HFF-Myc (cell line): ENCODE data around the gene GK.
"Not testable (repeated sequence)": the region's sequence is repeated elsewhere in the genome, so short reads cannot be mapped to it uniquely, and the experiment has no call there.

Experiments used
- DNase-seq: peaks from one replicate; pipeline ENCODE4 v3.0.0-alpha.2; 2011; ENCODE audit warnings: low read depth; ENCODE audit errors: extremely low read depth
- H3K4me3 ChIP-seq: replicated peaks from 2 replicates; pipeline ENCODE4 v1.5.1; 2011; ENCODE audit warnings: low read depth, mild to moderate bottlenecking, control low read depth, low read length
- CTCF ChIP-seq: IDR thresholded peaks from 2 replicates; pipeline ENCODE4 v1.5.1; 2012; ENCODE audit warnings: mild to moderate bottlenecking, low read depth, low read length, control low read depth; ENCODE audit errors: missing control alignments

GK gene

GRCh38 chrX:30635630-30636029 lies 17.6 kb upstream of the GK start:
- no peak for DNase-seq
- TF ChIP-seq CTCF, result no peak
- H3K4me3 ChIP-seq, result no peak overlapping the region

DNA sequence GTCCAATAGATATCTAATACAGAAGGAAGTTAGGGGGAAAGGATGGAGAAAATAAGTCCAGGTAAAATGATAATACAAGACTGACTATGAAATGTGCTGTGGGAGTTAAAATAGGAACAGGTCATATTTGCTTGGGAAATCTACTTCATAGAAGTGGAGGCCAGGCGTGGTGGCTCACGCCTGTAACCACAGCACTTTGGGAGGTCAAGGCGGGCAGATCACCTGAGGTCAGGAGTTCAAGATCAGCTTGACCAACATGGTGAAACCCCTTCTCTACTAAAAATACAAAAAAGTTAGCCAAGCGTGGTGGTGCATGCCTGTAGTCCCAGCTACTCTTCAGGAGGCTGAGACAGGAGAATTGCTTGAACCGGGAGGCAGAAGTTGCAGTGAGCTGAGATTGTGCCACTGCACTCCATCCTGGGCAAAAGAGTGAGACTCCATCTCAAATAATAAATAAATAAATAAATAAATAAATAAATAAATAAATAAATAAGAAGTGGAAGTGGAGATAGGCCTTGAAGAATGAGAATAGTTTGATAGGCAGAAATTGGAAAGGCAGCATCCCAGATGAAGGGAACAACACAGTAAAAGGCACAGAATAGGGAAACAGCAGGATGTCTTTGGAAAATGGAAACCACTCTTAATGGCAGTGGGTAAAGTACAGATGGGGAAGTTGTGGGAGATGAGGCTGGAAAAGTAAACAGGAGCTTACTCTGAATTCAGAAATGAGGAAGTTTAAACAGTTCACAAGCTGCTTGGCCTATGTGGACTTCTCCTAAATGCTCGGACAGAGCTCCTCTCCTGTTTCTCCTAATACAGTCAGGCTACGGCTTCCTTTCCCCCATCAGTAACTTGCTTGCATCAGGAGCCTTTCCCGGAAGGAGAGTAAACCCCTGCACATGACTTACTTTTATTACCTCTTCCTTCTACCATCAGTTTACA lies 15.1 kb upstream of the GK start:
- TF ChIP-seq CTCF, result no peak
- H3K4me3 ChIP-seq, result no peak overlapping the region
- no peak for DNase-seq

GRCh38 chrX:30639702-30640101 lies 13.5 kb upstream of the GK start:
- DNase-seq, H3K4me3 ChIP-seq: not testable (repeated sequence)

DNA sequence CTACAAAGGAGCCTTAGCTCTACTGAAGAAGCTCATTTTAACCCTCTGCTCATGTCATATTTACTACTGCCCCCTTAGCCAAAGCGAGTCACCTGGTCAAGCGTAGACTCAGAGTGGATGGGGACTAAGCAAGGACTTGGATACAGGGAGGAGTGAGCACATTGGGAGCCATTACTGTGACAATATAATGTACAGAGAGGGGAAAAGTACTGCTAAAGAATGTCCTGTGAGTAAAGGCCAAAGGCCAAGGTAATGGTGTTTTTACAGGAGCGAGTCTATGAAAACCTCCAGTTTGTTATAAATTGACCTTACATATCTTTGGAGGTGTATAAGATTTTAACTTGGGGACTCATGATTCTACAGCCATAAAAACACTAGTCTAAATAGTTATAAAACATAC lies 10.6 kb upstream of the GK start:
- H3K4me3 ChIP-seq, result no peak overlapping the region
- DNase-seq, result no peak
- no peak for TF ChIP-seq CTCF

- TF ChIP-seq CTCF, result no peak
- H3K4me3 ChIP-seq, result no peak overlapping the region
- no peak for DNase-seq
These were observed 9.9 kb upstream of the GK start for GRCh38 chrX:30643313-30643821.

DNA sequence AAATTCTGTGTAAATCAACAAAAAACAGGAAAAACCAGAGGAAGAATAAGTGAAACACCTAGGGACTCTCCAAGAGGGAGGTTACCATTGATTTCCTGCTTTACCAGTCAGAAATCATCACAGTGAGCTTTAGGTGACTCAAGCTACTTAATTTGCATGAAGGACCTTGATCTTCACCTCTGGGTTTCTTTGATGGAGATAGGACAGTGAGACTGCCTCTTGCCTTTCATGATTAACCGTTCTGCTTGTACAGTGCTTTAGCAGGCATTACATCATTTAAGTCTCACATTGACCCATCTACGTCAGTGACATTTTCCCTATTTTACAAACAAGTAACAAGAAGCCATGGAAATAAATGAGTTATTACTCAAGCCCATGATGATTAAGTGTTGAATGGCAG lies 3.4 kb upstream of the GK start:
- no peak overlapping the region for H3K4me3 ChIP-seq
- no peak for TF ChIP-seq CTCF

GRCh38 chrX:30652527-30653414 lies 452 bp upstream of the GK start:
- DNase-seq, result no peak
- no peak for TF ChIP-seq CTCF
- H3K4me3 ChIP-seq, result peak overlapping the region; percentile 61

More for the DNA sequence above, 3.4 kb upstream of the GK start:
- no peak for DNase-seq

DNA sequence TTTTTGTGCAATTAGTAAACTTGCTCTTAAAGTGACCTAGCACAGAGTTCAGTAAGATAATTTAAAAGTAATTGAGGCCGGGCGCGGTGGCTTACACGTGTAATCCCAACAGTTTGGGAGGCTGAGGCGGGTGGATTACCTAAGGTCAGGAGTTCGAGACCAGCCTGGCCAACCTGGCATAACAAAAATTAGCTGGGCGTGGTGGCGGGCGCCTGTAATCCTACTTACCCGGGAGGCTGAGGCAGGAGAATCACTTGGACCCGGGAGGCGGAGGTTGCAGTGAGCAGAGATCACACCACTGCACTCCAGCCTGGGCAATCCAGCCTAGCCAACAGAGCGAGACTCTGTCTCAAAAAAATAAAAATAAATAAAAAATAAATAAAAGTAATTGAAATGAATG lies 1.2 kb downstream of the GK start:
- H3K4me3 ChIP-seq, result peak overlapping the region; percentile 61
- not testable (repeated sequence) for DNase-seq
